GM12892 (cell line): ENCODE measurements around the gene HLF.

Experiments used
- POLR2A ChIP-seq: IDR thresholded peaks from 2 replicates; pipeline ENCODE4 v1.6.1; 2011; ENCODE audit warnings: low read depth, low read length, control low read depth
- POLR2AphosphoS5 ChIP-seq: IDR thresholded peaks from 2 replicates; pipeline ENCODE4 v1.6.1; 2011; ENCODE audit warnings: low read depth, low read length, control low read depth

GRCh38 chr17:55269894-55270293 is 5.1 kb downstream of the HLF start:
- TF ChIP-seq POLR2A (no peak), POLR2AphosphoS5 (no peak)
